ENCODE results near the gene SLC24A3.
A peak's percentile ranks its signal among the peaks of the same experiment; 100 is the strongest.

SLC24A3 gene

DNA sequence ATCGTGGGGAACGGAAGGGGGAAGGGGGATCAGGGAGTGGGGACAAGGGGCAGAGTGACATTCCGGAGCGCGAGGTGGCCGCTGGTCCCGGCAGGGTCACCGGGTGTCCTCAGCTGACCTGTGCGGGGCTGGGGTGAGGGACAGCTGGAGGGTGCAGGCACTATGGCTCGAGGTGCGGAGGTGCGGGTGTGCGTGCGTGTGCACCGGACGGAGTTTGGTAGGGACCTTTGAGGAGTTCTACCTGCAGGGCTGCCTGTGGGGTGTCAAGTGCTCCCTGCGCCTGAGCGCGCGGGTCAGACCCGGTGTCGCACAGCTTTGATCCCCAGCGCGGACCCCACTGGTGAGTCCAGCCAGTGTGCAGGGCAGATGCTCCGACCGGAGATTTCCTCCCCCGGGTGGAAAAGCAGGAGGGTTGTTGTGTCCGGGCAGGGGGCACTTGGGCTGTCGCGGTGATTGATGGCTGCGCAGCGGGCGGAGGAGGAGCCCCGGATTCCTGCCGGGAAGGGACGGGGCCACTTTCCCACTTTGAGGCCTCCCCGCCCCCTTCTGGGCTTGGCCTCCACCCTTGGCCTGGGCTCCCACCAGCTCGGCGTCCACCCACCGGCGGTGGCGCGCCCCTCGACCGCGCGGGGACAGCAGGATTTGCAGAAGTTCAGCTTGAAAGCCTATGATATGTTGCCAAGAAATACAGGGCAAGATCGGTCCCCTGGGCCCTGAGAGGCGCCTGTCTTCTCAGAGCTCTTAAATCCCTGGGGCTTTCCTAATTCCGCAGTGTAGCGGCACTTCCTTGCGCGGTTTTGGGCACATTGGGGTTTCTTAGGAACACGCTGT is 546.3 kb downstream of the SLC24A3 start:
- DNase-seq (ENCODE audit: low read depth): no peak
- TF ChIP-seq, protein P1, sequence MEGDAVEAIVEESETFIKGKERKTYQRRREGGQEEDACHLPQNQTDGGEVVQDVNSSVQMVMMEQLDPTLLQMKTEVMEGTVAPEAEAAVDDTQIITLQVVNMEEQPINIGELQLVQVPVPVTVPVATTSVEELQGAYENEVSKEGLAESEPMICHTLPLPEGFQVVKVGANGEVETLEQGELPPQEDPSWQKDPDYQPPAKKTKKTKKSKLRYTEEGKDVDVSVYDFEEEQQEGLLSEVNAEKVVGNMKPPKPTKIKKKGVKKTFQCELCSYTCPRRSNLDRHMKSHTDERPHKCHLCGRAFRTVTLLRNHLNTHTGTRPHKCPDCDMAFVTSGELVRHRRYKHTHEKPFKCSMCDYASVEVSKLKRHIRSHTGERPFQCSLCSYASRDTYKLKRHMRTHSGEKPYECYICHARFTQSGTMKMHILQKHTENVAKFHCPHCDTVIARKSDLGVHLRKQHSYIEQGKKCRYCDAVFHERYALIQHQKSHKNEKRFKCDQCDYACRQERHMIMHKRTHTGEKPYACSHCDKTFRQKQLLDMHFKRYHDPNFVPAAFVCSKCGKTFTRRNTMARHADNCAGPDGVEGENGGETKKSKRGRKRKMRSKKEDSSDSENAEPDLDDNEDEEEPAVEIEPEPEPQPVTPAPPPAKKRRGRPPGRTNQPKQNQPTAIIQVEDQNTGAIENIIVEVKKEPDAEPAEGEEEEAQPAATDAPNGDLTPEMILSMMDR (IDR thresholded peaks at IDR 0.05; ENCODE audit: low read depth, low read length, missing control alignments): no peak
- in situ Hi-C loops (cut with HindIII; ENCODE audit: low sequenced_read_pairs): no loop called here
- H3K4me3 ChIP-seq (ENCODE audit: low read depth, low read length): peak overlapping the region; percentile 85

DNA sequence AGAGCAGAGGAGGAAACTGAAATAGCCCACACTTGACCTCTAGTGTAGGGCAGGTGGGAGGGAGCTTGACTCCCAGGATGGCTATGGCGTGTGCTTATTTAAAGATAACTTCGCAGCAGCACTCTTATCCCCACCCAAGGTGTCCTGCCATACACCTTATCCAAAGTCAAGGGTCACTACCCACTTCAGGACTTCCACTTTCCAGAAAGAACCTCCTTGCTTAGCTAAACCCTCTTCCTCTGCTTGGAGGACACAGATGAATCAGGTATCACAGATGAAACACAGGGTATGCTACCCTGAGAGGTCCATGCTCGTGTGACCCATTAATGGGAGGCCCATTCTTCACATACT is 547.9 kb downstream of the SLC24A3 start:
- no peak overlapping the region for H3K4me3 ChIP-seq (ENCODE audit: low read depth, low read length)
- TF ChIP-seq, protein P1 (IDR thresholded peaks at IDR 0.05; ENCODE audit: low read depth, low read length, missing control alignments): no peak
- no peak for DNase-seq (ENCODE audit: low read depth)
- in situ Hi-C loops (cut with HindIII; ENCODE audit: low sequenced_read_pairs): no loop called here

DNA sequence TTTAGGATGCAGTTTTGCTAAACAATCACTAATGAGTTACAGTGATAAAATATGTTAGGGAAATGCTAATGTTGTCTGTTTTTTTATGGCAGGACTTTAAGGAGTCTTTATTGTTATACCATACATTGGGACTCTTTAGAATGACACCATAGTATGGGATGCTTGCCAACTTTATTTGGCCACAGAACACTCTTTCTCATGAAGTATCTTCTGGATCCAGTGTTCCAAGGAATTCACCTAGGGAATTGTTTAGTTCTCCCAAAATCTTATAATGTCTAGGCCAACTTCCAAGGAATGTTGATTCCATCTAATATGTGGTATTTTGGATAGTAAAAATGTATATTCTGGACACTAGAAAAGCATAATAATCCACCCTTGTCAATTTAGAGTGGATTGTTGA is 548.9 kb downstream of the SLC24A3 start:
- H3K4me3 ChIP-seq (ENCODE audit: low read depth, low read length): no peak overlapping the region
- in situ Hi-C loops (cut with HindIII; ENCODE audit: low sequenced_read_pairs): no loop called here
- no peak for DNase-seq (ENCODE audit: low read depth)
- TF ChIP-seq, protein P1 (IDR thresholded peaks at IDR 0.05; ENCODE audit: low read depth, low read length, missing control alignments): no peak

DNA sequence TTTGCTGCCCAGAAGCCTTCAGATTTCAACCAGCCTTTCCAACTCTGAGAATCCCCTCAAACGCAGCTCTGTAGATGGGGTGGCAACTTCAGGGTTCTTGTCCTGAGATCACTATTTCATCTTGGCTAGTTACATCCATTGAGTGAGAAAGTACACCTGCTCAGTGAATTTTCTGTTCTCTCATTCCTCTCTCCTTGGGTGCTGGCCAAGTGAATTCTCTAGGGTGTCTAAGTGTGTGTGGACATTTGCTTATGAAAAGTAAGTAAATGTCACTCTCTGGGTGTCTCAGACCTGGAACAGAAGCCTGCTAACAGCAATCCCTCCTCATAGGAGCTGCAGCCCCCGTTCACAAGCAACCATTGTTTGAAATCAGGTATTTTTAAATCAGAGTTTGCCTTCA is 549.4 kb downstream of the SLC24A3 start:
- TF ChIP-seq, protein P1 (IDR thresholded peaks at IDR 0.05; ENCODE audit: low read depth, low read length, missing control alignments): no peak
- in situ Hi-C loops (cut with HindIII; ENCODE audit: low sequenced_read_pairs): no loop called here
- no peak for DNase-seq (ENCODE audit: low read depth)
- H3K4me3 ChIP-seq (ENCODE audit: low read depth, low read length): no peak overlapping the region

DNA sequence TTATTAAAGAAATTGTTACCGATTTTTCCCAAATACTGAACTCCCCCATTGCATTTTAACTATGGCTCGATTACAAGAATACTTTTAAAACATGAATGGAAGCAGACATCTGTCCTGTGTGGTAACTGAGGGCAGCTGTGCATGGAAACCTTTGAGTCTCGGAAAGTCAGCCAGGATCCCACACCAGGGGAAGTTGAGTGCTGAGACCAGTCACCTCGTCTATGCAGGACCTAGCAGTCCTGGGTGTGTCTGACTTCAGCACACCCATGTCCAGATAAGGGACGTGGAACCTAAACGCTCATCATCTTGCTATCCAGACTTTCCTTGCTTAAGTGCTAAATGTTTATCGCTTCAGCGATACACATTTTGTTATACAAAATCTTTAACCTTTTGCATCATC is 551.8 kb downstream of the SLC24A3 start:
- in situ Hi-C loops (cut with HindIII; ENCODE audit: low sequenced_read_pairs): no loop called here
- TF ChIP-seq, protein P1 (IDR thresholded peaks at IDR 0.05; ENCODE audit: low read depth, low read length, missing control alignments): no peak

DNA sequence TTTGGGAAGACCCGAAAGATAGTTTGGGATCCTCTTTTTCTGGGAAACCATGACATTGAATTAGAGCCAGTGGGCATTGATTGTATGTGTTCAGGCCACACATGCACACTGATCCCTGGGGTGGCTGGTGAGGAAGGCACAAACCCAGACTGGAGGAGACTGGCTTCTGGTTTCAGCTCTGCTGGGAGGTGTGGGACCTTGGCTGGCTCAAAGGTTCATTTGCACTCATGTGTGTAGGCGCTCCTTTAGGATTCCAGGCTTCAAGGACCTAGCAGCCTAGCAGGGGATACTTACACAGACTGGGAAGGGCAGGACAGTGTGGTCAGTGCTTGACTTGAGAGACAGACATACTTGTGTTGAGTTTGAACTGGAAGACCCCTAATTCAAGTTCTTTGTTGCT is 552.8 kb downstream of the SLC24A3 start:
- H3K4me3 ChIP-seq (ENCODE audit: low read depth, low read length): no peak overlapping the region
- in situ Hi-C loops (cut with HindIII; ENCODE audit: low sequenced_read_pairs): no loop called here
- TF ChIP-seq, protein P1 (IDR thresholded peaks at IDR 0.05; ENCODE audit: low read depth, low read length, missing control alignments): no peak
- DNase-seq (ENCODE audit: low read depth): no peak

More for the DNA sequence above, 551.8 kb downstream of the SLC24A3 start:
- DNase-seq (ENCODE audit: low read depth): no peak
- no peak overlapping the region for H3K4me3 ChIP-seq (ENCODE audit: low read depth, low read length)
